RWPE2 (cell line): ENCODE results near the gene ZC3H7A.

ENCODE experiments used
- ATAC-seq: fragments of 200-7000 bp; cut with Tn5 transposase; 3 replicates; pipeline ENCODE4 v1.9.1; 2021; ENCODE audit warnings: low read depth
- DNase-seq: peaks from one replicate; pipeline ENCODE4 v3.0.0-alpha.2; 2020; ENCODE audit warnings: low spot score
- H3K27ac ChIP-seq: fragments of 450-650 bp; 2 replicates; pipeline ENCODE4 v1.5.1; 2017; ENCODE audit warnings: mild to moderate bottlenecking; ENCODE audit not compliant: poor library complexity, severe bottlenecking
- H3K27me3 ChIP-seq: fragments of 250-450 bp; sonication (Bioruptor Pico); 2 replicates; pipeline ENCODE4 v1.5.1; 2021; ENCODE audit warnings: mild to moderate bottlenecking, moderate library complexity; ENCODE audit not compliant: insufficient read depth, poor library complexity, severe bottlenecking
- H3K36me3 ChIP-seq: fragments of 250-450 bp; sonication (Bioruptor Pico); 2 replicates; pipeline ENCODE4 v1.5.1; 2020; ENCODE audit warnings: low read depth, mild to moderate bottlenecking, moderate library complexity
- H3K4me1 ChIP-seq: fragments of 250-450 bp; sonication (Bioruptor Pico); 2 replicates; pipeline ENCODE4 v1.5.1; 2021; ENCODE audit warnings: mild to moderate bottlenecking, moderate library complexity; ENCODE audit not compliant: insufficient read depth, poor library complexity, severe bottlenecking
- H3K4me3 ChIP-seq: fragments of 250-450 bp; sonication (Bioruptor Pico); 2 replicates; pipeline ENCODE4 v1.5.1; 2021; ENCODE audit warnings: mild to moderate bottlenecking, moderate library complexity; ENCODE audit not compliant: severe bottlenecking
- H3K9me3 ChIP-seq: fragments of 250-450 bp; sonication (Bioruptor Pico); 2 replicates; pipeline ENCODE4 v1.5.1; 2021; ENCODE audit warnings: mild to moderate bottlenecking, moderate library complexity; ENCODE audit not compliant: severe bottlenecking
- TF ChIP-seq, protein P1 (sequence below): fragments of 450-650 bp; IDR thresholded peaks from one replicate; pipeline ENCODE4 v1.5.1; 2017; ENCODE audit warnings: mild to moderate bottlenecking, moderate library complexity; ENCODE audit not compliant: poor library complexity, severe bottlenecking

Gene ZC3H7A

GRCh38 chr16:11708421-11708820, 88.6 kb downstream of the ZC3H7A start:
- ATAC-seq (no peak), DNase-seq (no peak)
- H3K4me1 ChIP-seq, result no peaks in the 10 kb centered on the region
- TF ChIP-seq, protein P1, sequence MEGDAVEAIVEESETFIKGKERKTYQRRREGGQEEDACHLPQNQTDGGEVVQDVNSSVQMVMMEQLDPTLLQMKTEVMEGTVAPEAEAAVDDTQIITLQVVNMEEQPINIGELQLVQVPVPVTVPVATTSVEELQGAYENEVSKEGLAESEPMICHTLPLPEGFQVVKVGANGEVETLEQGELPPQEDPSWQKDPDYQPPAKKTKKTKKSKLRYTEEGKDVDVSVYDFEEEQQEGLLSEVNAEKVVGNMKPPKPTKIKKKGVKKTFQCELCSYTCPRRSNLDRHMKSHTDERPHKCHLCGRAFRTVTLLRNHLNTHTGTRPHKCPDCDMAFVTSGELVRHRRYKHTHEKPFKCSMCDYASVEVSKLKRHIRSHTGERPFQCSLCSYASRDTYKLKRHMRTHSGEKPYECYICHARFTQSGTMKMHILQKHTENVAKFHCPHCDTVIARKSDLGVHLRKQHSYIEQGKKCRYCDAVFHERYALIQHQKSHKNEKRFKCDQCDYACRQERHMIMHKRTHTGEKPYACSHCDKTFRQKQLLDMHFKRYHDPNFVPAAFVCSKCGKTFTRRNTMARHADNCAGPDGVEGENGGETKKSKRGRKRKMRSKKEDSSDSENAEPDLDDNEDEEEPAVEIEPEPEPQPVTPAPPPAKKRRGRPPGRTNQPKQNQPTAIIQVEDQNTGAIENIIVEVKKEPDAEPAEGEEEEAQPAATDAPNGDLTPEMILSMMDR, result no peak
- H3K36me3 ChIP-seq, result peaks cover 64% of the 10 kb centered on the region
- H3K4me3 ChIP-seq, result no peak overlapping the region
- no peaks in the 10 kb centered on the region for H3K27me3 ChIP-seq
- H3K27ac ChIP-seq, result no peak overlapping the region
- H3K9me3 ChIP-seq, result no peaks in the 10 kb centered on the region

- Histone ChIP-seq H3K4me3 (no peak overlapping the region), H3K9me3 (no peaks in the 10 kb centered on the region), H3K4me1 (no peaks in the 10 kb centered on the region), H3K27me3 (no peaks in the 10 kb centered on the region), H3K27ac (no peak overlapping the region), H3K36me3 (peaks cover 69% of the 10 kb centered on the region)
- TF ChIP-seq, protein P1, result no peak
- ATAC-seq (no peak), DNase-seq (no peak)
These were observed 89.3 kb downstream of the ZC3H7A start for GRCh38 chr16:11707679-11708197.

DNA sequence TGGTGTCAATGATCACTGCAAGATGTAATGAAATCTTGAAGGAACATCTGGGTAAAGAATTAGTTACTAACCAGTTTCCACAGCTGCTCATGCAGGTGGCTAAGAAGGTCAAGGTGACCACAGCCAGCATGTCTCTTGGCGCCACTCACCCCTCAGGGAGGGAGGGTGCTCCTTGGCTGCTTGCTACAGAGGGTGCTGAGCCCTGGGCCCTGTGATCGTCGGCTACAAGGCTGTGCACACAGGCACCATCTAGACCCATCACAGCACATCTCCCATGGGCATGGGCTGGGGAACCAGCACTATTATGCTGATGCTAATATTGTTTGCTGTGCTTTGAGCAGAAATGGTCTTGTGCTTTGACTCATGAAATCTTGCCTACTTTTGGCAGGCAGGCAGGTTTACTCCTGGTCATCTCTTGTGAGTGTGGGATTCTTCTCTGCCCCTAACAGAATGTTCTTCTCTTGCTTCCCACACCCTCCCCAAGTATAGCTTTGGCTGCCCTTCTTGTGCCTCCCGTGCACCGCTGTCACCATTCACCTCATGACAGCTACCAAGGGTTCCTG, 90.8 kb downstream of the ZC3H7A start:
- no peak for DNase-seq
- Histone ChIP-seq H3K4me3 (no peak overlapping the region), H3K9me3 (no peaks in the 10 kb centered on the region), H3K27ac (no peak overlapping the region), H3K36me3 (peaks cover 67% of the 10 kb centered on the region), H3K27me3 (no peaks in the 10 kb centered on the region), H3K4me1 (no peaks in the 10 kb centered on the region)
- TF ChIP-seq, protein P1, result no peak
- ATAC-seq, result no peak

DNA sequence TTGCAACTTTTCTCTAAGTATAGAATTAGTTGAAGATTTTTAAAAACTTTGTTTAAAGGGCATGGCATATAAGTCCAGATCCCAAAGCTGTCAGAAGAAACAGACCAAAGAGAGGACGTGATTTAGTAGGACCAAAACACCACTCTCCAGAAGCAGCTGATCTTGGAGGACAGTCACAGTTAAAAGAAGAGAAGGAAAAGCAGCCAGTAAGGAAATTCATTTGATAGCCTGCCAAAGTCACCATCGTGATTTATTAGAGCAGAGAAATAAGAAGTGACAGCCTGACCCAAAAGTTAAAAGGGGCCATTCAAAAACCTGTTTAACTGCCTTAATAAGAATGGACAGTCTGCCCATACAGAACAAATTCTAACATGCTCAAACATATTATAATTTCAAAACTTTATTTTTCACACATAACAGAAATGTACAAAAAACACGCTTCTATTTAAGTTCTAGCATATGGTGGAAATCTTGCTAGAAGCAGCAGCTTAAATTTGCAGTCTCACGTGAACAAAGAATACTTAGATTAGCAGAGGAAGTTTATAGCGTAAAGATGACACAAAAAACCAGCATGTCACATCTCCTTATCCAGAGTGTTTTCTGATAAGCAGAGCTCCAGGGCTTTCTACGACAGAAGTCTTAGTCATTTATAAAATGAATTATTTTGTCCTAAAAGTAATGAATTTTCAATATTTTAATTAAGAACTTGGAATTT, 91.6 kb downstream of the ZC3H7A start:
- Histone ChIP-seq H3K27ac (no peak overlapping the region), H3K4me3 (no peak overlapping the region), H3K4me1 (no peaks in the 10 kb centered on the region), H3K9me3 (no peaks in the 10 kb centered on the region), H3K27me3 (no peaks in the 10 kb centered on the region), H3K36me3 (peaks cover 64% of the 10 kb centered on the region)
- TF ChIP-seq, protein P1, result no peak
- no peak for DNase-seq
- ATAC-seq, result no peak
